HepG2 (cell line): ENCODE data around the gene TAMALIN. TPM values are rescaled to one million over a fixed set of nuclear protein-coding genes. Genes with fewer than 3 reads are reported as not detected.

Experiments used
- GATA4 ChIP-seq: sonication (generic); IDR thresholded peaks from 2 replicates; pipeline ENCODE4 v1.6.1; 2016; ENCODE audit warnings: antibody characterized with exemption, low read depth, borderline replicate concordance
- GTF3A ChIP-seq: sonication (generic); formaldehyde crosslinking; conservative IDR thresholded peaks from 2 replicates; pipeline ENCODE4 v1.4.0; 2020; ENCODE audit warnings: mild to moderate bottlenecking, missing genetic modification reagents
- HIVEP1 ChIP-seq: sonication (generic); formaldehyde crosslinking; IDR thresholded peaks from 2 replicates; pipeline ENCODE4 v1.4.0; 2020; ENCODE audit warnings: mild to moderate bottlenecking, missing genetic modification reagents
- KAT8 ChIP-seq: IDR thresholded peaks from 2 replicates; pipeline ENCODE4 v1.6.1; 2016; ENCODE audit warnings: missing genetic modification reagents, missing compliant biosample characterization
- KDM1A ChIP-seq: IDR thresholded peaks from 2 replicates; pipeline ENCODE4 v1.6.1; 2016; ENCODE audit warnings: missing compliant biosample characterization
- MAZ ChIP-seq, 2 experiments: sonication (generic) in 1 of 2; formaldehyde crosslinking in 1 of 2; IDR thresholded peaks; 2 replicates each; pipeline versions ENCODE4 v1.5.0 to v1.6.1; 2012 to 2020; ENCODE audit warnings: low read depth in 2 of 2, mild to moderate bottlenecking in 2 of 2, borderline replicate concordance in 1 of 2, improper control_type of control experiment in 1 of 2, low read length in 1 of 2, missing genetic modification reagents in 1 of 2, moderate library complexity in 1 of 2
- PAWR ChIP-seq: sonication (generic); formaldehyde crosslinking; IDR thresholded peaks from 2 replicates; pipeline ENCODE4 v1.4.0; 2020; ENCODE audit warnings: missing genetic modification reagents, mild to moderate bottlenecking, borderline replicate concordance
- PCBP1 ChIP-seq: fragments of 200-400 bp; formaldehyde crosslinking; IDR thresholded peaks from 2 replicates; pipeline ENCODE4 v1.6.1; 2017; ENCODE audit warnings: mild to moderate bottlenecking, low read depth, low read length, borderline replicate concordance
- SP5 ChIP-seq: IDR thresholded peaks from 2 replicates; pipeline ENCODE4 v1.6.1; 2016; ENCODE audit warnings: low read depth, borderline replicate concordance
- TBX2 ChIP-seq: sonication (generic); formaldehyde crosslinking; IDR thresholded peaks from 2 replicates; pipeline ENCODE4 v1.5.0; 2020; ENCODE audit warnings: missing genetic modification reagents, mild to moderate bottlenecking, borderline replicate concordance
- TCF7 ChIP-seq: sonication (generic); IDR thresholded peaks from 2 replicates; pipeline ENCODE4 v1.6.1; 2016; ENCODE audit warnings: antibody characterized with exemption, low read depth
- ZBED4 ChIP-seq: sonication (generic); formaldehyde crosslinking; IDR thresholded peaks from 2 replicates; pipeline ENCODE4 v1.4.0; 2020; ENCODE audit warnings: missing genetic modification reagents, borderline replicate concordance
- ZFX ChIP-seq: sonication (generic); formaldehyde crosslinking; IDR thresholded peaks from 2 replicates; pipeline ENCODE4 v1.4.0; 2020; ENCODE audit warnings: mild to moderate bottlenecking, low read depth, missing genetic modification reagents, moderate library complexity
- ZNF546 ChIP-seq: sonication (generic); formaldehyde crosslinking; conservative IDR thresholded peaks from 2 replicates; pipeline ENCODE4 v1.8.1; 2023; ENCODE audit warnings: mild to moderate bottlenecking, missing genetic modification reagents
- polyA plus RNA-seq, 8 experiments: library from polyadenylated mRNA; depleted of rRNA in 3 of 8; stranded (reverse) in 7 of 8; unstranded in 1 of 8; fragments of >200 nt; fragmentation: Illumina TruSeq in 4 of 8; extraction: Trizol in 4 of 8; gene quantifications; 2 replicates each; pipeline versions ENCODE4 v1.2.1 to v1.2.3, GENCODE V29; 2011 to 2016; ENCODE audit warnings: low read depth in 4 of 8, missing spikeins in 1 of 8, mixed read lengths in 1 of 8; ENCODE audit not compliant: insufficient read depth in 1 of 8
- total RNA-seq, 5 experiments: library from RNA; depleted of rRNA; stranded (reverse); fragments of >200 nt; fragmentation: Illumina TruSeq; extraction: Trizol; gene quantifications; 2 replicates each; pipeline ENCODE4 v1.2.3, GENCODE V29; 2016; ENCODE audit warnings: low read depth in 1 of 5
- TF ChIP-seq, protein P1 (sequence below): sonication (generic); formaldehyde crosslinking; IDR thresholded peaks from 2 replicates; pipeline ENCODE4 v1.8.1; 2023; ENCODE audit warnings: mild to moderate bottlenecking, moderate library complexity, missing genetic modification reagents
- TF ChIP-seq, protein P2 (sequence below): IDR thresholded peaks from 2 replicates; pipeline ENCODE4 v1.4.0; 2020; ENCODE audit warnings: mild to moderate bottlenecking, missing genetic modification reagents

The TAMALIN gene
- total and polyA plus RNA-seq, 2 of the 13 experiments (the other 11 are each of a cell fraction or from before 2014, with no cell fraction given) = 2.9 to 10.9 TPM

GRCh38 chr12:52061470-52062166 is 54.9 kb downstream of the TAMALIN start (continued):
- TF ChIP-seq ZFX (CRISPR knock-in tag) (peak; percentile 82), TCF7 (0 out of 2 replicates have a peak, but pooled peaks have one; percentile 16), TBX2 (CRISPR knock-in tag) (peak; percentile 34; the same call in 1 of the 2 replicates), GTF3A (CRISPR knock-in tag) (0 out of 2 replicates have a peak, but pooled peaks have one; percentile 49), MAZ (IDR thresholded peaks at IDR 0.05; ENCODE audit: borderline replicate concordance, low read depth, low read length) (0 out of 2 replicates have a peak, but pooled peaks have one; percentile 24), MAZ (CRISPR knock-in tag; IDR thresholded peaks at IDR 0.05; ENCODE audit: low read depth) (no peak), ZNF546 (no peak), ZBED4 (CRISPR knock-in tag) (0 out of 2 replicates have a peak, but pooled peaks have one; percentile 23), SP5 (CRISPR knock-in tag) (peak; percentile 66; the same call in 1 of the 2 replicates), KDM1A (0 out of 2 replicates have a peak, but pooled peaks have one; percentile 8), PAWR (CRISPR knock-in tag) (no peak), GATA4 (no peak), HIVEP1 (CRISPR knock-in tag) (peak; percentile 57; the same call in 1 of the 2 replicates), PCBP1 (0 out of 2 replicates have a peak, but pooled peaks have one; percentile 48), KAT8 (CRISPR knock-in tag) (peak; percentile 50)
- TF ChIP-seq, protein P1, sequence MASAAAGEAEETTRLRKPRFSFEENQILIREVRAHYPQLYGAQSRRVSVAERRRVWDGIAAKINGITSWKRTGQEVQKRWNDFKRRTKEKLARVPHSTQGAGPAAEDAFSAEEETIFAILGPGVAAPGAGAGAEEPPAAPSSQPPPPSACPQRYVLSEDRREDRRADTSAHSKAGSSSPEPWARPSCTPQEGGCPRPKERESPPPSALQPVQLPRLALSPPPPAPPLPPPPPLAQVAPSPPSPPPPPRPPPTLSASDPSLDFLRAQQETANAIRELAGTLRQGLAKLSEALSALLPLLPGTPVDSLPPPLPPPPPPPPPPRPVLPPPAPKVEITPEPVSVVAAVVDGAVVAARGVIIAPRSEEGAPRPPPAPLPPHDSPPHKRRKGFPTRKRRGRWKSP = 0 out of 2 replicates have a peak, but pooled peaks have one; percentile 27
- TF ChIP-seq, protein P2, sequence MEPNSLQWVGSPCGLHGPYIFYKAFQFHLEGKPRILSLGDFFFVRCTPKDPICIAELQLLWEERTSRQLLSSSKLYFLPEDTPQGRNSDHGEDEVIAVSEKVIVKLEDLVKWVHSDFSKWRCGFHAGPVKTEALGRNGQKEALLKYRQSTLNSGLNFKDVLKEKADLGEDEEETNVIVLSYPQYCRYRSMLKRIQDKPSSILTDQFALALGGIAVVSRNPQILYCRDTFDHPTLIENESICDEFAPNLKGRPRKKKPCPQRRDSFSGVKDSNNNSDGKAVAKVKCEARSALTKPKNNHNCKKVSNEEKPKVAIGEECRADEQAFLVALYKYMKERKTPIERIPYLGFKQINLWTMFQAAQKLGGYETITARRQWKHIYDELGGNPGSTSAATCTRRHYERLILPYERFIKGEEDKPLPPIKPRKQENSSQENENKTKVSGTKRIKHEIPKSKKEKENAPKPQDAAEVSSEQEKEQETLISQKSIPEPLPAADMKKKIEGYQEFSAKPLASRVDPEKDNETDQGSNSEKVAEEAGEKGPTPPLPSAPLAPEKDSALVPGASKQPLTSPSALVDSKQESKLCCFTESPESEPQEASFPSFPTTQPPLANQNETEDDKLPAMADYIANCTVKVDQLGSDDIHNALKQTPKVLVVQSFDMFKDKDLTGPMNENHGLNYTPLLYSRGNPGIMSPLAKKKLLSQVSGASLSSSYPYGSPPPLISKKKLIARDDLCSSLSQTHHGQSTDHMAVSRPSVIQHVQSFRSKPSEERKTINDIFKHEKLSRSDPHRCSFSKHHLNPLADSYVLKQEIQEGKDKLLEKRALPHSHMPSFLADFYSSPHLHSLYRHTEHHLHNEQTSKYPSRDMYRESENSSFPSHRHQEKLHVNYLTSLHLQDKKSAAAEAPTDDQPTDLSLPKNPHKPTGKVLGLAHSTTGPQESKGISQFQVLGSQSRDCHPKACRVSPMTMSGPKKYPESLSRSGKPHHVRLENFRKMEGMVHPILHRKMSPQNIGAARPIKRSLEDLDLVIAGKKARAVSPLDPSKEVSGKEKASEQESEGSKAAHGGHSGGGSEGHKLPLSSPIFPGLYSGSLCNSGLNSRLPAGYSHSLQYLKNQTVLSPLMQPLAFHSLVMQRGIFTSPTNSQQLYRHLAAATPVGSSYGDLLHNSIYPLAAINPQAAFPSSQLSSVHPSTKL (CRISPR knock-in tag) = peak; percentile 62; the same call in 1 of the 2 replicates
